Astrocyte (in vitro differentiated cells and primary cell): ENCODE data around the gene SLC4A9.

Source experiments
- EZH2 ChIP-seq: IDR thresholded peaks from 2 replicates; pipeline ENCODE4 v1.6.1; 2012; ENCODE audit warnings: mild to moderate bottlenecking, low read length, inconsistent platforms; ENCODE audit not compliant: insufficient read depth
- TF ChIP-seq, protein P1 (sequence below): IDR thresholded peaks from 2 replicates; pipeline ENCODE4 v1.5.1; 2011; ENCODE audit warnings: low read depth, mild to moderate bottlenecking, inconsistent platforms, low read length, moderate library complexity; ENCODE audit not compliant: insufficient read depth

DNA sequence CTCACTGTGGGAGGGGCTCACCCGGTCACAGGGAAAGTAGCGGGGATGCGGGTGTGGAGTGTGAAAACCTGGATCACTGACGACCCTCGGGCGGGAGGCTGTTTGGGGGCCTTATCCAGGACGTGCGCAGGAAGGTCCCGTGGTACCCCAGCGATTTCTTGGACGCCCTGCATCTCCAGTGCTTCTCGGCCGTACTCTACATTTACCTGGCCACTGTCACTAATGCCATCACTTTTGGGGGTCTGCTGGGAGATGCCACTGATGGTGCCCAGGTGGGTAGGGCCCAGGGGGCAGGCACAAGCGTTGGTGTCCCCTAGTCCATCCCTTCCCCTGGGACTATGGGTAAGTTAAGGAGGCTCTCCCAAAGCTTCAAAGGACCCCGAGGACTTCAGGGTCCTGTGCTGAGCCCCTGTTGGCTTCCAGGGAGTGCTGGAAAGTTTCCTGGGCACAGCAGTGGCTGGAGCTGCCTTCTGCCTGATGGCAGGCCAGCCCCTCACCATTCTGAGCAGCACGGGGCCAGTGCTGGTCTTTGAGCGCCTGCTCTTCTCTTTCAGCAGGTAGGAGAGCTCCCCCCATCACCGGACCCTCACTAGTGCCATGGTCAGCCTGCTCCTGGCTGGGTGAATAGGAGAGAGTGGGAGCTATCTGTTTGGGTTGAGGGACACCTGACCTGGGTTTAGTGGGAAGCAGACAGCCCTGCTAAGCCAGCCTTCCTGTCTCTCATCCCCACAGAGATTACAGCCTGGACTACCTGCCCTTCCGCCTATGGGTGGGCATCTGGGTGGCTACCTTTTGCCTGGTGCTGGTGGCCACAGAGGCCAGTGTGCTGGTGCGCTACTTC, 3.9 kb downstream of the SLC4A9 start:
- TF ChIP-seq, protein P1, sequence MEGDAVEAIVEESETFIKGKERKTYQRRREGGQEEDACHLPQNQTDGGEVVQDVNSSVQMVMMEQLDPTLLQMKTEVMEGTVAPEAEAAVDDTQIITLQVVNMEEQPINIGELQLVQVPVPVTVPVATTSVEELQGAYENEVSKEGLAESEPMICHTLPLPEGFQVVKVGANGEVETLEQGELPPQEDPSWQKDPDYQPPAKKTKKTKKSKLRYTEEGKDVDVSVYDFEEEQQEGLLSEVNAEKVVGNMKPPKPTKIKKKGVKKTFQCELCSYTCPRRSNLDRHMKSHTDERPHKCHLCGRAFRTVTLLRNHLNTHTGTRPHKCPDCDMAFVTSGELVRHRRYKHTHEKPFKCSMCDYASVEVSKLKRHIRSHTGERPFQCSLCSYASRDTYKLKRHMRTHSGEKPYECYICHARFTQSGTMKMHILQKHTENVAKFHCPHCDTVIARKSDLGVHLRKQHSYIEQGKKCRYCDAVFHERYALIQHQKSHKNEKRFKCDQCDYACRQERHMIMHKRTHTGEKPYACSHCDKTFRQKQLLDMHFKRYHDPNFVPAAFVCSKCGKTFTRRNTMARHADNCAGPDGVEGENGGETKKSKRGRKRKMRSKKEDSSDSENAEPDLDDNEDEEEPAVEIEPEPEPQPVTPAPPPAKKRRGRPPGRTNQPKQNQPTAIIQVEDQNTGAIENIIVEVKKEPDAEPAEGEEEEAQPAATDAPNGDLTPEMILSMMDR, result no peak
- no peak for TF ChIP-seq EZH2
